GM19468 (cell line): ENCODE results near the gene TRIM9.

Source experiments
- ATAC-seq: cut with Tn5 transposase; IDR thresholded peaks from one replicate; pipeline ENCODE4 v1.9.1; 2021; ENCODE audit warnings: mild to moderate bottlenecking, moderate library complexity, moderate number of reproducible peaks; ENCODE audit not compliant: unreplicated experiment; ENCODE audit errors: extremely low read depth

TRIM9 gene

DNA sequence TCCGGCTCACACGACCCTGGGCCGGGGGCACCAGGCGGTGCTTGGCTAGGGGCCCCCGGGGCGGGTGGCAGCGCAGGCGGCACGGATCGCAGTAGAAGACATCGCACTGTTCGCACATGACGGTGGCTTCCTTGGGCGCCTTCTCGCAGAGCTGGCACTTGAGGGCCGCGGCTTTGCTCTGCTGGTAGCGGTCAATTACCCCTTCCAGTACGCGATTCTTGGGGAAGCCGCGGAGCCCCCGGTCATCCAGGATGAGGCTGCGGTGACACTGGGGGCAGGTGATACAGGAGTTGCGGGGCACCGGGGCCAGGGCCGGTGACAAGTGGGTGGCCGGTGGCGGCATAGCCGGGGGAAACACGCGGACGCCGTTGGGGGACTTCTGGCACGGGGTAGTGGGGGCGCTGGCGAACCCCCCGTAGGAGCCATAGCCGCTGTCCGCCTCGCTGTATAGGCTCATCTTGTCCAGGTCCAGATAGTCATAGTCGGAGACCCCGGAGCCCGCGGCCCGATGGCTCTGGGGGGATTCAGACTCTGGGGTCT, 553 bp downstream of the TRIM9 start:
- no peak for ATAC-seq

DNA sequence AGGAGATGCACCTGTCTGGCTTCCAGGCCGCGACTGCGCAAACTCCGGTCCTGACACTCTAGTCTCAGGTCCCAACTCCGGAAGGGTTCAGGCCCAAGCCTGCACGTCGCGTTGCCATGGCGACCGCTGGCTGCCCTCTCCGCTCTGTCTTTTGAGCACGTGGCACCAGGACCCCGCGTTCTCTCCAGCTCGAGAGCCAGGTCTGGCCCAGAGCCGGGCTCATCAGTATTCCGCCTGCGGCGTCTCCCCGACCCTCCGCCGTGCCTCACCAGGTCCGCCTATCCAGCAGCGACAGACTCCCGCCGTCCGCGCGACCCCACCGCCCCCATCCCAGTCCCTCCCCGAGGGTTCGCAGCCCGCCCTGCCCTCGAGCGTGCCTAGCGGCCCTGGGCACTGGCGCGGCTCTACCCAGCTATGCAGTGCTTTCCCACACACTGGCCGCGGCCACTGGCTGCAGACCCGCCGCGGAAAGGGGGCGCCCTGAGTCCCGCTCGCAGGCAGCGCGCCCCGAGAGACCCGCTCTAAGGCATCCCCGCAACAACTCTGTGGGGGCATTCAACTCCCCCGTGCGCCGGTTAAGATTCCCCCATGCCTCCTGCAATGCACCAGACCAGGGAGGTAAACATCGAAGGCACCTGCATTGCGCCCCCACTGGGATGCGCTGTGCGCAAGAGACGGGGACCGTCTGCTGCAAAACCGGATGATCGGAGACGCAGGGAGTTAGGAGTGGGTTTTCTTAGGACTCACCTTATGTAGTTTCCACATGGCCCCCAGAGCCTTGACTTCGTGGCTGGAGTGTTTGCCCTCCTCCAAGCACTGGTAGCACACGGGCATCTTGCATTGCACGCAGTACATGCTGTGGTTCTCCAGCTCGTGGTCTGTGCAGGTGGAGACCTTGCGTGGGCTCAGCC, 1.3 kb downstream of the TRIM9 start:
- no peak for ATAC-seq

DNA sequence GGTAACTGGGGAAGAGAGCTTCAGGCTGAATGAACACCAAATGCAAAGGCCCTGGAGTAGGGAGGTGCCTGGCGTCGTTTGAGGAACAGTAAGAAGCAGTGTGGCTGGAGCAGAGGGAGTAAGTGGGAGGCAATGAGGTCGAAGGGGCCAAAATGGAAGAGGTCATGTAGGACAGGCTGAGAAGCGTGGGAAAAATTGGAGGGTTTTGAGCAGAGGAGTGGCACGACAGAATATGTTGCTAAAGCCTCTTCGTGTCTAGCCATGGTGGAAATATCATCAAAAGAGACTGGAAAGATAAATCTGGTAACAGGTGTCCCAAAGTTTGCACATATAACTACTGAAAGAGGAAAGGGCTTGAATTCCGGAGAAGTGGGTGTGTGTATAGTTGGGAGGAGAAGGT, 1.9 kb downstream of the TRIM9 start:
- no peak for ATAC-seq

- no peak for ATAC-seq
These were observed 5.6 kb downstream of the TRIM9 start for GRCh38 chr14:51089278-51089677.

DNA sequence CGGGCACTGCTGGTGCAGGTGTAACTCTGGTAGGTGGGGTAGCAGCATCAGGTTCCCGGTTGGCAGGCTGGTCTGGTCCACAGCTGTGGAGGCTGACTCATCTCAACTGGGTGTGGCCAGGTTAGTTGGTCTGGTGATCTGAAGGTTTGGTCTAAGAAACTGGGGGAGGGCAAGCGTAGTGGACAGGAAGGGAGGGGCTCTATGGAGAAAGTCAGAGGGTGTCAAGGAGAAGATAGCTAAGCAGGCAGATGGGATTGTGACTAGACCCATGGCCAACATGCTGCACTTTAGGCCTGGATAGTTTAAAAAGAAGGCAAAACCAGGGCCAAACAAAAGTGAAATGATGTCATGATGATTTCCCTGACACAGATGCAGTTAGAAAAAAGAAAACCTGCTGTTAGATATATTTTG, 7.9 kb downstream of the TRIM9 start:
- ATAC-seq = no peak

GRCh38 chr14:51086044-51086443, 8.9 kb downstream of the TRIM9 start:
- no peak for ATAC-seq

GRCh38 chr14:51084962-51085361, 9.9 kb downstream of the TRIM9 start:
- no peak for ATAC-seq

- no peak for ATAC-seq
These were observed 10.4 kb downstream of the TRIM9 start for GRCh38 chr14:51084507-51084906.

DNA sequence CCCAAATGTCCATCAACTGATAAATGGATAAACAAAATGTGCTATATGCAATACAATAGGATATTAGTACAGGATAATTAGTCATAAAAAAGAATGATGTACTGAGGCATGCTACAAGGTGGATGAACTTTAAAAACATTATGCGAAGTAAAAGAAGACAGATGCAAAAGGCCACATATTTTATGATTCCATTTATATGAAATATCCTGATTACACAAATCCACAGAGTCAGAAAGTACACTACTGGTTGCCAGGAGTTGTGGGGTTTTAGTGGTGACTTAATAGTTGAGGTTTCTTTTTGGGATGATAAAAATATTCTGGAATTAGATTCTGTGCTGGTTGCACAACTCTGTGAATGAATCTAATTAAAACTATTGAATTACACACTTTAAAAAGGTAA, 12.6 kb downstream of the TRIM9 start:
- no peak for ATAC-seq

- no peak for ATAC-seq
These were observed 13.2 kb downstream of the TRIM9 start for GRCh38 chr14:51081712-51082111.

- no peak for ATAC-seq
These were observed 13.7 kb downstream of the TRIM9 start for GRCh38 chr14:51081209-51081608.

- ATAC-seq = no peak
These were observed 14.3 kb downstream of the TRIM9 start for GRCh38 chr14:51080645-51081044.

- no peak for ATAC-seq
These were observed 15.4 kb downstream of the TRIM9 start for GRCh38 chr14:51079489-51079888.

DNA sequence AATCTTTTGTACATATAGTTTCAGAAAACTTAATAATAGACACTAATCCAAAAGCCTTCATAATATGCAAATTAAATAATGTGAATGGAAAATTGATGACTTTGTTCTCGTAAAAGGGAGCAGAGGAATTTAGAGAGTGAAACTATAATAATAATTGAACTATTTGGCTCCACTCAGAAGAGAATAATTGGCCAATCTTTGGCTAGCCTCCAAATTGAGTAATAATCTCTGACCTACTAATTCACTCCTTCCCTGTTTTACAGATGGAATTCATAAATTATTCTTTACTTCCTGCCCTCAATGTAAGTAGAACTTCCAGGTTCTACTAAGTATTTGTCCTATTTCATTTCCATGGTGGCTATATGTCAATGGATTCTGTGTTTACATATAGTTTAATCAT, 15.8 kb downstream of the TRIM9 start:
- no peak for ATAC-seq

DNA sequence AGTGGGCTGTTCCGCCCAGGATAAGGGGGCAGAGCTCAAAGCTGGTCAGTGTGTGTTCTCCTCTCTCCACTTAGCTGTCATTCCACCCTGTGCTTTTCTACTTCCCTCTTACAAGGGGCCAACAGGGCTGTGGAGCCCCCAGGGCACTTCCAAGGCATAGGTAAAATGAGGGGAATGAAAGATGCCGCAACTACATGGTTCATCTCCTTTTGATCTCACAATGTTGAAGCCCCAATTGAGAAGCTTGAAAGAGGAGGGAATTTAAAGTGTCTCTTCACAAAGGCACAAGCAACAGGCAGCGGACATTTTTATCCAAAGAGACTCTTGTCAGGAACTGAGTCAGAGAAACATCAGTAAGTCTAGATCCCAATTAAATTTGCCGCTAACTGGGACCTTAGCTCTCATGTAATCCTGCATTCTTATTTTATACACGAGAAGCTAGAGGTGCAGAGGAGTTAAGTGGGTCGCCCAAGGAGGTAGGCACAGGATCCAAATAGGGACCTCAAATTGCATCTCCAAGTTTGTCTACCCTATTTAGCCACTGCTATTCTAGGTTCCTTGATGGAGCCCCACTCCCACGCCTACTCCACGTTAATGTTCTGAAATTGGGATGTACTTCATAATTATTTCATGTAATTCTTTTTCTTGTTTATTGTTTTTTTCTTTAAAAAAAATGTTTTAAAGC, 20.1 kb downstream of the TRIM9 start:
- no peak for ATAC-seq

GRCh38 chr14:51073731-51074130, 21.2 kb downstream of the TRIM9 start:
- no peak for ATAC-seq

DNA sequence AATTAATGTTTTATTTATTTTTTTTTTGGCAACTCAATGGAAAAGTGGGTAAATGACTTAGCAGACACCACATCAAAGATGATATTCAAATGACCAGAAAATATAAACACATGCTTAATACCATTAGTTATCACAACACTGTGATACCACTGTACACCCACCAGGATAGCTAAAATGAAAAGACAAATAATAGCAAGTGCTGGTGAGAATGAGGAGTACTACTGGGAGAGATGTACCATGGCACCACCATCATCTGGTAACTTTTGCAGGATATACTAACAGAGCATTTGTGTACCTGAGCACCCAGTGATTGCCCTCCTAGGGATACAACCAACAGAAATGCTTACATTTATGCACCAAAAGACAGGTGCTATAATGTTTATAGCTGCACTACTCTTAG, 21.9 kb downstream of the TRIM9 start:
- no peak for ATAC-seq

GRCh38 chr14:51071857-51072256, 23.0 kb downstream of the TRIM9 start:
- ATAC-seq = no peak

- no peak for ATAC-seq
These were observed 24.2 kb downstream of the TRIM9 start for GRCh38 chr14:51070726-51071125.

- ATAC-seq = no peak
These were observed 25.9 kb downstream of the TRIM9 start for GRCh38 chr14:51069055-51069454.

- ATAC-seq = no peak
These were observed 26.6 kb downstream of the TRIM9 start for GRCh38 chr14:51068268-51068667.
